Panc1 (cell line): ENCODE data around the gene INPP5E. TPM values are rescaled to one million over a fixed set of nuclear protein-coding genes. Genes with fewer than 3 reads are reported as not detected.

Source experiments
- ATAC-seq: fragments of 200-7000 bp; cut with Tn5 transposase; 2 replicates; pipeline ENCODE4 v1.9.1; 2020; ENCODE audit warnings: mild to moderate bottlenecking, moderate library complexity
- BruUV-seq: library from RNA; stranded (reverse); fragments of 400-500 nt; replicated peaks from 2 replicates; lab custom pipeline; 2021; lab: Mats Ljungman, UMichigan
- CTCF ChIA-PET: fragments of 300-600 bp; sonication (Branson Sonifier 250); formaldehyde crosslinking; loops from one replicate; lab custom pipeline; 2022; ENCODE audit warnings: antibody characterized with exemption; lab: Charles Lee
- POLR2A ChIA-PET: fragments of 300-600 bp; sonication (Branson Sonifier 250); formaldehyde crosslinking; loops from one replicate; lab custom pipeline; 2022; ENCODE audit warnings: antibody characterized with exemption; lab: Charles Lee
- DNase-seq: peaks from one replicate; pipeline ENCODE4 v3.0.0-alpha.2; 2010; ENCODE audit warnings: low read depth, low spot score
- H3K27ac ChIP-seq: 2 replicates; pipeline ENCODE4 v1.5.1; 2011; ENCODE audit warnings: mild to moderate bottlenecking, low read length, inconsistent platforms
- H3K27me3 ChIP-seq: fragments of 200-500 bp; sonication (Bioruptor generic); 2 replicates; pipeline ENCODE4 v1.6.0; 2014; ENCODE audit warnings: low read length, inconsistent platforms; ENCODE audit not compliant: control insufficient read depth, insufficient read depth
- H3K36me3 ChIP-seq: fragments of 200-500 bp; sonication (Bioruptor generic); 2 replicates; pipeline ENCODE4 v1.5.1; 2014; ENCODE audit warnings: inconsistent platforms, mild to moderate bottlenecking, low read length, moderate library complexity; ENCODE audit not compliant: control insufficient read depth, insufficient read depth
- H3K4me1 ChIP-seq: 2 replicates; pipeline ENCODE4 v1.5.1; 2011; ENCODE audit warnings: inconsistent platforms, mild to moderate bottlenecking, low read length, moderate library complexity; ENCODE audit not compliant: control insufficient read depth, insufficient read depth
- H3K4me3 ChIP-seq, 2 experiments: 2 replicates each; pipeline ENCODE4 v1.5.1; 2011 to 2012; ENCODE audit warnings: low read depth in 2 of 2, low read length in 2 of 2, mild to moderate bottlenecking in 2 of 2, inconsistent platforms in 1 of 2, moderate library complexity in 1 of 2
- H3K9me3 ChIP-seq: fragments of 200-500 bp; sonication (Bioruptor generic); 2 replicates; pipeline ENCODE4 v1.5.1; 2014; ENCODE audit warnings: low read depth, mild to moderate bottlenecking, inconsistent platforms, low read length, moderate library complexity; ENCODE audit not compliant: control insufficient read depth, insufficient read depth
- CTCF ChIP-seq: fragments of 450-650 bp; IDR thresholded peaks from 2 replicates; pipeline ENCODE4 v1.5.1; 2017; ENCODE audit warnings: mild to moderate bottlenecking
- POLR2AphosphoS5 ChIP-seq: IDR thresholded peaks from 2 replicates; pipeline ENCODE4 v1.6.1; 2012; ENCODE audit warnings: mild to moderate bottlenecking, low read depth, low read length, moderate library complexity
- REST ChIP-seq, 2 experiments: IDR thresholded peaks; 2 replicates each; pipeline ENCODE4 v1.6.1; 2011 to 2012; ENCODE audit warnings: low read depth in 2 of 2, control low read depth in 1 of 2, low read length in 1 of 2, mild to moderate bottlenecking in 1 of 2, moderate library complexity in 1 of 2; ENCODE audit not compliant: insufficient read depth in 1 of 2
- SIN3A ChIP-seq: IDR thresholded peaks from 2 replicates; pipeline ENCODE4 v1.6.1; 2012; ENCODE audit warnings: low read depth, mild to moderate bottlenecking, low read length, moderate library complexity, borderline replicate concordance; ENCODE audit not compliant: insufficient read depth
- TCF7L2 ChIP-seq: IDR thresholded peaks from 2 replicates; pipeline ENCODE4 v1.6.1; 2011; ENCODE audit warnings: mild to moderate bottlenecking, low read depth, low read length, inconsistent platforms
- in situ Hi-C: cut with HindIII; loops from 2 replicates; pipeline ENCODE4 v1.10.0; 2016; ENCODE audit warnings: low sequenced_read_pairs, low pct_unique_long_range_greater_than_20kb
- intact Hi-C: fragments of 100-400 bp; cut with micrococcal nuclease; formaldehyde crosslinking; loops from one replicate; pipeline ENCODE4 v1.10.0; 2022; ENCODE audit not compliant: unreplicated experiment
- total RNA-seq: library from RNA; stranded (reverse); gene quantifications from one replicate; pipeline ENCODE4 v1.2.1, GENCODE V29; 2021; ENCODE audit not compliant: unreplicated experiment

INPP5E gene
- total RNA-seq, 1 experiment from 2014 or later = 14.1 TPM

- DNase-seq (no peak), ATAC-seq (no peak)
- Histone ChIP-seq H3K36me3 (no peaks in the 10 kb centered on the region; the same call in 1 of the 2 replicates), H3K27ac (no peak overlapping the region), H3K4me1 (no peaks in the 10 kb centered on the region), H3K4me3 (no peak overlapping the region), H3K9me3 (no peaks in the 10 kb centered on the region), H3K27me3 (no peaks in the 10 kb centered on the region)
- TF ChIP-seq SIN3A (no peak), POLR2AphosphoS5 (no peak)
- intact Hi-C loops = no loop called here
- ChIA-PET POLR2A (no interaction called here), CTCF (no interaction called here)
- no TSS peak for BruUV-seq
- in situ Hi-C loops = no loop called here
Measured at GRCh38 chr9:136391737-136392537, 47.7 kb downstream of the INPP5E start.

GRCh38 chr9:136389396-136389795 lies 50.2 kb downstream of the INPP5E start:
- no peaks in the 10 kb centered on the region; the same call in 1 of the 2 replicates for H3K36me3 ChIP-seq
- H3K4me3 ChIP-seq = no peak overlapping the region
- no peak overlapping the region for H3K27ac ChIP-seq
- CTCF ChIA-PET = no interaction called here
- BruUV-seq = no TSS peak
- POLR2A ChIA-PET = no interaction called here
- no peak for DNase-seq
- TF ChIP-seq POLR2AphosphoS5 = no peak
- TF ChIP-seq REST (IDR thresholded peaks at IDR 0.05; ENCODE audit: insufficient read depth in 1 of 2, low read depth in 2 of 2, low read length in 1 of 2) = no peak
- TF ChIP-seq SIN3A = no peak
- no peak for TF ChIP-seq TCF7L2
- TF ChIP-seq CTCF = no peak
- H3K27me3 ChIP-seq = no peaks in the 10 kb centered on the region
- in situ Hi-C loops (no loop called here), intact Hi-C loops (no loop called here)
- ATAC-seq = no peak
- no peaks in the 10 kb centered on the region for H3K4me1 ChIP-seq
- no peaks in the 10 kb centered on the region for H3K9me3 ChIP-seq

- no peaks in the 10 kb centered on the region for H3K27me3 ChIP-seq
- no peaks in the 10 kb centered on the region for H3K9me3 ChIP-seq
- no peak overlapping the region for H3K27ac ChIP-seq
- no TSS peak for BruUV-seq
- ATAC-seq (no peak), DNase-seq (no peak)
- intact Hi-C loops (no loop called here), in situ Hi-C loops (no loop called here)
- H3K36me3 ChIP-seq = no peaks in the 10 kb centered on the region
- H3K4me3 ChIP-seq = no peak overlapping the region
- no peak for TF ChIP-seq POLR2AphosphoS5
- no peak for TF ChIP-seq SIN3A
- TF ChIP-seq TCF7L2 = no peak
- no peak for TF ChIP-seq REST (IDR thresholded peaks at IDR 0.05; ENCODE audit: insufficient read depth in 1 of 2, low read depth in 2 of 2, low read length in 1 of 2)
- TF ChIP-seq CTCF = no peak
- ChIA-PET CTCF (no interaction called here), POLR2A (no interaction called here)
- H3K4me1 ChIP-seq = no peaks in the 10 kb centered on the region
Measured at GRCh38 chr9:136387217-136387616, 52.4 kb downstream of the INPP5E start.
